Left lung (tissue), 10 donors: ENCODE data around the gene SYNE4. TPM values are rescaled to one million over a fixed set of nuclear protein-coding genes. Genes with fewer than 3 reads are reported as not detected.

Experiments used
- ATAC-seq: fragments of 200-7000 bp; cut with Tn5 transposase; one replicate; pipeline ENCODE4 v1.9.1; 2020; ENCODE audit warnings: moderate library complexity
- DNase-seq, 4 donors: peaks; one replicate each; pipeline ENCODE4 v3.0.0-alpha.2; 2013 to 2020
- H3K27ac ChIP-seq, 2 donors: fragments of 200-600 bp; sonication (generic) in 1 of 2; one replicate each; pipeline versions ENCODE4 v1.5.0 to v1.8.0; 2020 to 2021
- H3K27me3 ChIP-seq, 2 donors: fragments of 200-600 bp; sonication (generic) in 1 of 2; one replicate each; pipeline versions ENCODE4 v1.5.0 to v1.8.0; 2020 to 2021
- H3K36me3 ChIP-seq, 2 donors: fragments of 200-600 bp; sonication (generic) in 1 of 2; one replicate each; pipeline versions ENCODE4 v1.5.0 to v1.8.0; 2020 to 2021
- H3K4me1 ChIP-seq, 2 donors: fragments of 200-600 bp; one replicate each; pipeline ENCODE4 v1.8.0; 2021
- H3K4me3 ChIP-seq, 2 donors: fragments of 200-600 bp; sonication (generic) in 1 of 2; one replicate each; pipeline versions ENCODE4 v1.5.0 to v1.8.0; 2020 to 2021; ENCODE audit warnings: mild to moderate bottlenecking in 1 of 2
- H3K9me3 ChIP-seq, 2 donors: fragments of 200-600 bp; sonication (generic) in 1 of 2; one replicate each; pipeline versions ENCODE4 v1.5.0 to v1.8.0; 2020 to 2021
- CTCF ChIP-seq, 2 donors: fragments of 200-600 bp; sonication (generic) in 1 of 2; IDR thresholded peaks; one replicate each; pipeline versions ENCODE4 v1.5.0 to v1.8.0; 2021; ENCODE audit warnings: antibody characterized with exemption in 2 of 2
- intact Hi-C, 2 donors: fragments of 100-400 bp; cut with DNase I; formaldehyde crosslinking; loops; one replicate each; pipeline versions ENCODE4 v1.11.2 to v1.14.2; 2022
- polyA plus RNA-seq, 6 donors: library from polyadenylated mRNA; unstranded; fragments of 120-200 nt; gene quantifications; one replicate each; pipeline ENCODE4 v1.2.1, GENCODE V29; 2013; ENCODE audit not compliant: insufficient read length in 6 of 6
- total RNA-seq, 2 donors: library from RNA; stranded (reverse); fragmentation: NEBNext Ultra II Directional; extraction: Animal tissue kit (Norgen Biotek cat#: 25700); gene quantifications; one replicate each; pipeline ENCODE4 v1.2.1, GENCODE V29; 2021
- donor health status: DM: no; HTN: yes; CAD: no.
- donor health status: DM: no; HTN: no; CAD: no.

Gene SYNE4
- total and polyA plus RNA-seq, 8 donors = 6.8 to 13.1 (median 8.7) TPM

GRCh38 chr19:35990771-35991730 is 17.6 kb downstream of the SYNE4 start:
- peaks cover 14 to 34% of the 10 kb centered on the region in 2 donors for H3K27me3 ChIP-seq
- H3K36me3 ChIP-seq = no peaks in the 10 kb centered on the region
- peaks cover 0 to 4% of the 10 kb centered on the region in 2 donors for H3K9me3 ChIP-seq
- no peak for TF ChIP-seq CTCF (IDR thresholded peaks at IDR 0.05)
- H3K4me1 ChIP-seq = peaks cover 13 to 26% of the 10 kb centered on the region in 2 donors
- no peak overlapping the region for H3K27ac ChIP-seq
- no peak overlapping the region for H3K4me3 ChIP-seq
- intact Hi-C loops = no loop called here
- no peak for DNase-seq
- ATAC-seq = no peak

GRCh38 chr19:35990156-35990555 is 18.5 kb downstream of the SYNE4 start:
- no peak for TF ChIP-seq CTCF (IDR thresholded peaks at IDR 0.05)
- no peak overlapping the region for H3K4me3 ChIP-seq
- peaks cover 15 to 43% of the 10 kb centered on the region in 2 donors for H3K27me3 ChIP-seq
- DNase-seq (no peak), ATAC-seq (no peak)
- no peaks in the 10 kb centered on the region for H3K36me3 ChIP-seq
- intact Hi-C loops = no loop called here
- H3K27ac ChIP-seq = no peak overlapping the region
- peaks cover 0 to 4% of the 10 kb centered on the region in 2 donors for H3K9me3 ChIP-seq
- peaks cover 8 to 19% of the 10 kb centered on the region in 2 donors for H3K4me1 ChIP-seq

- no peak for TF ChIP-seq CTCF (IDR thresholded peaks at IDR 0.05)
- no peaks in the 10 kb centered on the region for H3K36me3 ChIP-seq
- H3K4me1 ChIP-seq = peaks cover 4 to 10% of the 10 kb centered on the region in 2 donors
- DNase-seq = no peak
- H3K4me3 ChIP-seq = no peak overlapping the region
- peaks cover 0 to 4% of the 10 kb centered on the region in 2 donors for H3K9me3 ChIP-seq
- no peak overlapping the region for H3K27ac ChIP-seq
- H3K27me3 ChIP-seq = peaks cover 15 to 55% of the 10 kb centered on the region in 2 donors
- intact Hi-C loops = no loop called here
- ATAC-seq = no peak
Measured at GRCh38 chr19:35988824-35989223, 19.8 kb downstream of the SYNE4 start.

GRCh38 chr19:35987571-35987896 is 21.1 kb downstream of the SYNE4 start:
- H3K27ac ChIP-seq = no peak overlapping the region
- intact Hi-C loops = no loop called here
- H3K4me1 ChIP-seq = peaks cover 4 to 10% of the 10 kb centered on the region in 2 donors
- ATAC-seq (no peak), DNase-seq (no peak)
- peak overlapping the region in 1 of 2 donors; percentile 35 for H3K4me3 ChIP-seq
- peaks cover 0 to 4% of the 10 kb centered on the region in 2 donors for H3K9me3 ChIP-seq
- H3K27me3 ChIP-seq = peaks cover 15 to 64% of the 10 kb centered on the region in 2 donors
- no peaks in the 10 kb centered on the region for H3K36me3 ChIP-seq
- TF ChIP-seq CTCF (IDR thresholded peaks at IDR 0.05) = no peak
